ENCODE data around the gene GTF2A1L. TPM values are rescaled to one million over a fixed set of nuclear protein-coding genes. Genes with fewer than 3 reads are reported as not detected.

Gene GTF2A1L
- polyA plus RNA-seq, 1 donor from 2014 or later, result 0.51 TPM

DNA sequence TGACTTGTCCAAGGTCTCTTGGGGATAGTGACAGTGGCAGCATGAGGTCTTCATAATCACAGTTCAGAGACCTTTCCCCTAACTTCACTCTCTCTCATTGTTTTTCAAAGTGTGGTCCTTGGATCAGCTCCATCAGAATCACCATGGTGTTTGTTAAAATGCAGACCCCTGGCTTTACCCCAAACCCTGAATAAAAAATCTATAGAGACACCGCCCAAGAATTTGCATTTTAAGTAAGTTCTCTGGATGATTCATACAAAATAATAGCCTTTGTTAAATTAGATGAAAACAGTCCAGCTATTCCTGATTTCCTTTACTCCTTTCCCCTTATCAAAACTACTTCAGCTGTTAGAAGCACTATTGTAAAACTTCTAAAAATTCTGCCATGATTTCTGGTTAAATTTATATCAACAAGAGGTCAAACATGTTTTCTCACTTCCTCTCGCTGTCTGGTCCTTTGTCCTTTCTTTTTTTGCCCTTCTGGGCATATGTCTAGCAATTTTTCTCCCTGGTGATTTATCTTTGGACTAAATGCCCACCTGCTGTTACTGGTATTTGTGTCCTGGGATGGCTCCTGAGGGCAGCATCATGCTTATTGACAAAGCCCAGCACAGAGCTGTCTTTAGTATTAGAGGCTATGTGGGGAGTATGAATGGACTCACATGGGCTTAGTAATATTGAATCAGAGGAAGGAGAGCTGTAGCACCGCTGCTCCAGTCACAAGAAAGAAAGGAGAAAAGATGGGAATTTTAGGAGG, 74.5 kb downstream of the GTF2A1L start:
- no peak overlapping the region for H2AFZ ChIP-seq (ENCODE audit: low read depth, low read length)
- no peak overlapping the region for H3K9ac ChIP-seq (ENCODE audit: low read length)
- H3K27ac ChIP-seq (ENCODE audit: low read length), result no peak overlapping the region
- H3K9me2 ChIP-seq (ENCODE audit: insufficient read depth, low read length), result no peaks in the 10 kb centered on the region
- H3K4me3 ChIP-seq (ENCODE audit: low read length), result no peak overlapping the region
- no peaks in the 10 kb centered on the region for H3K9me3 ChIP-seq (ENCODE audit: low read length)
- no peak overlapping the region for H3K4me2 ChIP-seq (ENCODE audit: low read length)
- H4K20me1 ChIP-seq (ENCODE audit: insufficient read depth), result no peaks in the 10 kb centered on the region
- no peaks in the 10 kb centered on the region for H3K36me3 ChIP-seq (ENCODE audit: insufficient read depth, low read length)
- H3K79me2 ChIP-seq (replicated peaks; ENCODE audit: insufficient read depth, low read length), result no peaks in the 10 kb centered on the region
- no peak for TF ChIP-seq EP300 (conservative IDR thresholded peaks at IDR 0.05; ENCODE audit: poor library complexity, severe bottlenecking)
- TF ChIP-seq EZH2 (IDR thresholded peaks at IDR 0.05; ENCODE audit: borderline replicate concordance, insufficient read depth, low read length, poor library complexity, severe bottlenecking), result no peak
- no peak for TF ChIP-seq RAD21 (conservative IDR thresholded peaks at IDR 0.05)
- TF ChIP-seq, protein P1, sequence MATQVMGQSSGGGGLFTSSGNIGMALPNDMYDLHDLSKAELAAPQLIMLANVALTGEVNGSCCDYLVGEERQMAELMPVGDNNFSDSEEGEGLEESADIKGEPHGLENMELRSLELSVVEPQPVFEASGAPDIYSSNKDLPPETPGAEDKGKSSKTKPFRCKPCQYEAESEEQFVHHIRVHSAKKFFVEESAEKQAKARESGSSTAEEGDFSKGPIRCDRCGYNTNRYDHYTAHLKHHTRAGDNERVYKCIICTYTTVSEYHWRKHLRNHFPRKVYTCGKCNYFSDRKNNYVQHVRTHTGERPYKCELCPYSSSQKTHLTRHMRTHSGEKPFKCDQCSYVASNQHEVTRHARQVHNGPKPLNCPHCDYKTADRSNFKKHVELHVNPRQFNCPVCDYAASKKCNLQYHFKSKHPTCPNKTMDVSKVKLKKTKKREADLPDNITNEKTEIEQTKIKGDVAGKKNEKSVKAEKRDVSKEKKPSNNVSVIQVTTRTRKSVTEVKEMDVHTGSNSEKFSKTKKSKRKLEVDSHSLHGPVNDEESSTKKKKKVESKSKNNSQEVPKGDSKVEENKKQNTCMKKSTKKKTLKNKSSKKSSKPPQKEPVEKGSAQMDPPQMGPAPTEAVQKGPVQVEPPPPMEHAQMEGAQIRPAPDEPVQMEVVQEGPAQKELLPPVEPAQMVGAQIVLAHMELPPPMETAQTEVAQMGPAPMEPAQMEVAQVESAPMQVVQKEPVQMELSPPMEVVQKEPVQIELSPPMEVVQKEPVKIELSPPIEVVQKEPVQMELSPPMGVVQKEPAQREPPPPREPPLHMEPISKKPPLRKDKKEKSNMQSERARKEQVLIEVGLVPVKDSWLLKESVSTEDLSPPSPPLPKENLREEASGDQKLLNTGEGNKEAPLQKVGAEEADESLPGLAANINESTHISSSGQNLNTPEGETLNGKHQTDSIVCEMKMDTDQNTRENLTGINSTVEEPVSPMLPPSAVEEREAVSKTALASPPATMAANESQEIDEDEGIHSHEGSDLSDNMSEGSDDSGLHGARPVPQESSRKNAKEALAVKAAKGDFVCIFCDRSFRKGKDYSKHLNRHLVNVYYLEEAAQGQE (IDR thresholded peaks at IDR 0.05; ENCODE audit: borderline replicate concordance), result no peak
- TF ChIP-seq TAF1 (IDR thresholded peaks at IDR 0.05; ENCODE audit: low read depth), result no peak
- TF ChIP-seq, protein P2, sequence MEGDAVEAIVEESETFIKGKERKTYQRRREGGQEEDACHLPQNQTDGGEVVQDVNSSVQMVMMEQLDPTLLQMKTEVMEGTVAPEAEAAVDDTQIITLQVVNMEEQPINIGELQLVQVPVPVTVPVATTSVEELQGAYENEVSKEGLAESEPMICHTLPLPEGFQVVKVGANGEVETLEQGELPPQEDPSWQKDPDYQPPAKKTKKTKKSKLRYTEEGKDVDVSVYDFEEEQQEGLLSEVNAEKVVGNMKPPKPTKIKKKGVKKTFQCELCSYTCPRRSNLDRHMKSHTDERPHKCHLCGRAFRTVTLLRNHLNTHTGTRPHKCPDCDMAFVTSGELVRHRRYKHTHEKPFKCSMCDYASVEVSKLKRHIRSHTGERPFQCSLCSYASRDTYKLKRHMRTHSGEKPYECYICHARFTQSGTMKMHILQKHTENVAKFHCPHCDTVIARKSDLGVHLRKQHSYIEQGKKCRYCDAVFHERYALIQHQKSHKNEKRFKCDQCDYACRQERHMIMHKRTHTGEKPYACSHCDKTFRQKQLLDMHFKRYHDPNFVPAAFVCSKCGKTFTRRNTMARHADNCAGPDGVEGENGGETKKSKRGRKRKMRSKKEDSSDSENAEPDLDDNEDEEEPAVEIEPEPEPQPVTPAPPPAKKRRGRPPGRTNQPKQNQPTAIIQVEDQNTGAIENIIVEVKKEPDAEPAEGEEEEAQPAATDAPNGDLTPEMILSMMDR (IDR thresholded peaks at IDR 0.05; ENCODE audit: poor library complexity, severe bottlenecking), result no peak
- TF ChIP-seq MXI1 (conservative IDR thresholded peaks at IDR 0.05; ENCODE audit: poor library complexity, severe bottlenecking), result no peak
- TF ChIP-seq SMC3 (conservative IDR thresholded peaks at IDR 0.05; ENCODE audit: poor library complexity), result no peak
- TF ChIP-seq POLR2AphosphoS5 (IDR thresholded peaks at IDR 0.05), result no peak
- H3F3A ChIP-seq (ENCODE audit: insufficient read depth, low read length, poor library complexity, severe bottlenecking), result no peaks in the 10 kb centered on the region
- H3K27me3 ChIP-seq (ENCODE audit: insufficient read depth, low read depth, low read length), result no peaks in the 10 kb centered on the region

DNA sequence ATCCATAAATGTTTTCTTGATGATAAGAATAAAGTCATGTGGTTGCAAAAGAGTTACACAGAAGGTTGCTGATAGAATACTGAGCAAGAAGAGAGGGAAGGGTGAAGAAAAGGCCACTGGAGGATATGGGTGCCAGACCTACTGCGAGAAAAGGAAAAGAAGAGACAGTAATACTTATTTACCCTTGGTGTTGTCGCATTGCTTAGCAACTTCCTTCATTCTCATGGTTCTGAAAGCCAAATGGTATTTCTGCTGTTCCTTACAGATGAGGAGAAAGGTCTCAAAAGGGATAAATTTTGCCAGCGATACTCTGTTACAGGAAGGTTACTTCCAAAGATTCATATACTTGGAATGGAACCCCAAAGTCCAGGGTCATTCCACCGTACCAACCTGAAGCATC, 75.4 kb downstream of the GTF2A1L start:
- Histone ChIP-seq H3K9ac (ENCODE audit: low read length) (no peak overlapping the region), H4K20me1 (ENCODE audit: insufficient read depth) (no peaks in the 10 kb centered on the region), H3K27ac (ENCODE audit: low read length) (no peak overlapping the region), H2AFZ (ENCODE audit: low read depth, low read length) (no peak overlapping the region), H3K27me3 (ENCODE audit: insufficient read depth, low read depth, low read length) (no peaks in the 10 kb centered on the region), H3K36me3 (ENCODE audit: insufficient read depth, low read length) (no peaks in the 10 kb centered on the region), H3K79me2 (replicated peaks; ENCODE audit: insufficient read depth, low read length) (no peaks in the 10 kb centered on the region), H3K4me2 (ENCODE audit: low read length) (no peak overlapping the region), H3K9me2 (ENCODE audit: insufficient read depth, low read length) (no peaks in the 10 kb centered on the region), H3F3A (ENCODE audit: insufficient read depth, low read length, poor library complexity, severe bottlenecking) (no peaks in the 10 kb centered on the region), H3K9me3 (ENCODE audit: low read length) (no peaks in the 10 kb centered on the region), H3K4me3 (ENCODE audit: low read length) (no peak overlapping the region)
- TF ChIP-seq EP300 (conservative IDR thresholded peaks at IDR 0.05; ENCODE audit: poor library complexity, severe bottlenecking) (no peak), SMC3 (conservative IDR thresholded peaks at IDR 0.05; ENCODE audit: poor library complexity) (no peak), POLR2AphosphoS5 (IDR thresholded peaks at IDR 0.05) (no peak), MXI1 (conservative IDR thresholded peaks at IDR 0.05; ENCODE audit: poor library complexity, severe bottlenecking) (no peak), EZH2 (IDR thresholded peaks at IDR 0.05; ENCODE audit: borderline replicate concordance, insufficient read depth, low read length, poor library complexity, severe bottlenecking) (no peak), RAD21 (conservative IDR thresholded peaks at IDR 0.05) (no peak), TAF1 (IDR thresholded peaks at IDR 0.05; ENCODE audit: low read depth) (no peak)
- TF ChIP-seq, protein P2 (IDR thresholded peaks at IDR 0.05; ENCODE audit: poor library complexity, severe bottlenecking), result no peak
- TF ChIP-seq, protein P1 (IDR thresholded peaks at IDR 0.05; ENCODE audit: borderline replicate concordance), result no peak
